B cell (primary cell): ENCODE results near the gene GUCY2D. TPM values are rescaled to one million over a fixed set of nuclear protein-coding genes. Genes with fewer than 3 reads are reported as not detected.

ENCODE experiments used
- ATAC-seq: fragments of 200-7000 bp; cut with Tn5 transposase; one replicate; pipeline ENCODE4 v1.10.0; 2021; ENCODE audit warnings: low read depth, mild to moderate bottlenecking, moderate number of reproducible peaks, moderate library complexity
- CTCF ChIA-PET: fragments of 350-600 bp; sonication (Branson Sonifier 250); formaldehyde crosslinking; loops from one replicate; lab custom pipeline; 2021; ENCODE audit warnings: antibody characterized with exemption, inconsistent platforms; lab: Charles Lee
- POLR2A ChIA-PET: fragments of 350-600 bp; sonication (Branson Sonifier 250); formaldehyde crosslinking; loops from one replicate; lab custom pipeline; 2021; ENCODE audit warnings: antibody characterized with exemption; lab: Charles Lee
- DNase-seq: peaks from one replicate; pipeline ENCODE4 v3.0.0; 2013
- H2AFZ ChIP-seq: 2 replicates; pipeline ENCODE4 v1.6.1; 2012; ENCODE audit warnings: mild to moderate bottlenecking, low read depth, low read length; ENCODE audit not compliant: insufficient read depth, poor library complexity, severe bottlenecking
- H3K27ac ChIP-seq, 2 donors: 1 replicate in 1 of 2; 2 replicates in 1 of 2; pipeline ENCODE4 v1.5.1; 2012 to 2013; ENCODE audit warnings: low read length in 2 of 2, mild to moderate bottlenecking in 2 of 2, moderate library complexity in 1 of 2
- H3K27me3 ChIP-seq, 4 experiments: fragments of 200-600 bp in 1 of 4; sonication (generic) in 1 of 4; replicated peaks in 1 of 4; 1 replicate in 2 of 4; 2 replicates in 2 of 4; pipeline versions ENCODE4 v1.6.1 to v1.7.0; 2013 to 2016; ENCODE audit warnings: low read length in 3 of 4, mild to moderate bottlenecking in 2 of 4, mixed read lengths in 1 of 4, moderate library complexity in 1 of 4; ENCODE audit not compliant: insufficient read depth in 4 of 4, control insufficient read depth in 3 of 4; ENCODE audit errors: control extremely low read depth in 1 of 4
- H3K36me3 ChIP-seq, 2 experiments: replicated peaks in 1 of 2; 1 replicate in 1 of 2; 2 replicates in 1 of 2; pipeline versions ENCODE4 v1.6.1 to v1.7.1; 2013; ENCODE audit warnings: low read length in 1 of 2; ENCODE audit not compliant: insufficient read depth in 2 of 2, control insufficient read depth in 1 of 2; ENCODE audit errors: control extremely low read depth in 1 of 2, extremely low read depth in 1 of 2
- H3K4me1 ChIP-seq, 2 donors: fragments of 200-600 bp in 1 of 2; sonication (generic) in 1 of 2; 1 replicate in 1 of 2; 2 replicates in 1 of 2; pipeline versions ENCODE4 v1.5.1 to v1.6.1; 2013 to 2017; ENCODE audit warnings: low read length in 2 of 2; ENCODE audit not compliant: control insufficient read depth in 2 of 2, insufficient read depth in 2 of 2
- H3K4me2 ChIP-seq: replicated peaks from 2 replicates; pipeline ENCODE3; 2012; ENCODE audit warnings: mild to moderate bottlenecking, low read depth, low read length; ENCODE audit not compliant: poor library complexity, severe bottlenecking
- H3K4me3 ChIP-seq, 5 experiments: fragments of 200-600 bp in 1 of 5; sonication (generic) in 1 of 5; 1 replicate in 3 of 5; 2 replicates in 2 of 5; pipeline versions ENCODE4 v1.5.1 to v1.7.0; 2011 to 2016; ENCODE audit warnings: low read length in 4 of 5, mild to moderate bottlenecking in 4 of 5, low read depth in 2 of 5, control low read depth in 1 of 5, moderate library complexity in 1 of 5; ENCODE audit not compliant: insufficient read depth in 1 of 5; ENCODE audit errors: control extremely low read depth in 1 of 5, extremely low read depth in 1 of 5
- H3K79me2 ChIP-seq: fragments of 200-600 bp; sonication (generic); one replicate; pipeline ENCODE4 v1.6.0; 2016; ENCODE audit warnings: low read length; ENCODE audit not compliant: control insufficient read depth, insufficient read depth
- H3K9ac ChIP-seq: fragments of 200-600 bp; sonication (generic); 2 replicates; pipeline ENCODE4 v1.6.1; 2017; ENCODE audit warnings: mild to moderate bottlenecking, low read length, moderate library complexity
- H3K9me3 ChIP-seq, 3 donors: one replicate each; pipeline versions ENCODE4 v1.6.1 to v1.7.1; 2013; ENCODE audit warnings: low read length in 2 of 3; ENCODE audit not compliant: control insufficient read depth in 2 of 3, insufficient read depth in 1 of 3; ENCODE audit errors: control extremely low read depth in 1 of 3
- H4K20me1 ChIP-seq: 2 replicates; pipeline ENCODE4 v1.6.0; 2012; ENCODE audit warnings: mild to moderate bottlenecking, low read length; ENCODE audit not compliant: insufficient read depth, control insufficient read depth, poor library complexity, severe bottlenecking
- H3K27ac Mint-ChIP-seq: one replicate; pipeline ENCODE4 v1.8.0; 2021; ENCODE audit warnings: mixed read lengths
- H3K27me3 Mint-ChIP-seq: one replicate; pipeline ENCODE4 v1.8.0; 2021; ENCODE audit warnings: mixed read lengths
- H3K4me1 Mint-ChIP-seq: one replicate; pipeline ENCODE4 v1.8.0; 2021; ENCODE audit warnings: mixed read lengths
- H3K4me3 Mint-ChIP-seq: one replicate; pipeline ENCODE4 v1.8.0; 2021; ENCODE audit warnings: mixed read lengths
- H3K9me3 Mint-ChIP-seq: one replicate; pipeline ENCODE4 v1.8.0; 2022; ENCODE audit warnings: mixed read lengths; ENCODE audit not compliant: insufficient read depth
- CTCF ChIP-seq: fragments of 200-600 bp; IDR thresholded peaks from one replicate; pipeline ENCODE4 v1.8.0; 2022; ENCODE audit warnings: antibody characterized with exemption, mild to moderate bottlenecking
- EZH2 ChIP-seq: IDR thresholded peaks from 2 replicates; pipeline ENCODE4 v1.6.1; 2012; ENCODE audit warnings: borderline replicate concordance, low read depth, mild to moderate bottlenecking, moderate library complexity, low read length; ENCODE audit not compliant: insufficient read depth, poor library complexity, severe bottlenecking
- intact Hi-C: fragments of 100-400 bp; cut with micrococcal nuclease; formaldehyde crosslinking; loops from one replicate; pipeline ENCODE4 v1.10.0; 2022
- polyA plus RNA-seq: library from polyadenylated mRNA; depleted of rRNA; stranded (reverse); fragments of >200 nt; gene quantifications from 2 replicates; pipeline ENCODE4 v1.2.3, GENCODE V29; 2012
- total RNA-seq, 2 donors: library from RNA; stranded (reverse); fragments of 120-200 nt in 1 of 2; gene quantifications; 1 replicate in 1 of 2; 2 replicates in 1 of 2; pipeline versions ENCODE4 v1.2.3 to v1.2.4, GENCODE V29; 2013 to 2022

Gene GUCY2D
- total and polyA plus RNA-seq, 2 donors (not counting 1 experiment from before 2014, with no cell fraction given) = not detected

GRCh38 chr17:8041979-8042378 is 39.6 kb downstream of the GUCY2D start:
- ChIA-PET POLR2A (no interaction called here), CTCF (interaction anchor here (0.6 to 3.1 kb wide), 28 partner anchors 12 to 299 kb away, joined by 3 to 26 read pairs (median 4); partner anchors contain the start of genes NAA38 and RNF227)
- Histone ChIP-seq H4K20me1 (no peaks in the 10 kb centered on the region), H3K36me3 (no peaks in the 10 kb centered on the region), H3K27me3 (peaks cover 0 to 14% (median 7%) of the 10 kb centered on the region in 4 experiments), H3K4me3 (no peak overlapping the region), H3K9me3 (peaks cover 0 to 2% (median 0%) of the 10 kb centered on the region in 3 donors), H3K27ac (no peak overlapping the region), H3K9ac (no peak overlapping the region), H3K79me2 (no peaks in the 10 kb centered on the region), H3K4me2 (no peak overlapping the region), H2AFZ (no peak overlapping the region), H3K4me1 (peaks cover 5 to 8% of the 10 kb centered on the region in 2 donors)
- H3K27ac Mint-ChIP-seq = no peak overlapping the region
- H3K27me3 Mint-ChIP-seq = peaks cover 47% of the 10 kb centered on the region
- no peak for TF ChIP-seq CTCF
- TF ChIP-seq EZH2 = no peak
- ATAC-seq (no peak), DNase-seq (no peak)
- peaks cover 3% of the 10 kb centered on the region for H3K4me1 Mint-ChIP-seq
- peaks cover 2% of the 10 kb centered on the region for H3K9me3 Mint-ChIP-seq
- no peak overlapping the region for H3K4me3 Mint-ChIP-seq
- intact Hi-C loops = loop anchor here (1.0 to 5.0 kb wide), 2 partner anchors 15 to 300 kb away; no protein-coding TSS in a partner anchor
